ENCODE results near the gene STPG2.

- TF ChIP-seq POLR2A (IDR thresholded peaks at IDR 0.05) (no peak), POLR2AphosphoS5 (IDR thresholded peaks at IDR 0.05) (no peak), CTCF (IDR thresholded peaks at IDR 0.05) (no peak)
Observed at GRCh38 chr4:97836662-97837061, 306.6 kb downstream of the STPG2 start.
